Occipital lobe (tissue), 2 donors: ENCODE data around the gene TOX2. TPM values are rescaled to one million over a fixed set of nuclear protein-coding genes. Genes with fewer than 3 reads are reported as not detected.

Experiments used
- DNase-seq: peaks from one replicate; lab custom pipeline; 2025; lab: John Stamatoyannopoulos, UW
- total RNA-seq: library from RNA; depleted of rRNA; stranded (reverse); fragments of >200 nt; gene quantifications from one replicate; pipeline ENCODE4 v1.2.3, GENCODE V29; 2014

Gene TOX2
- total RNA-seq, 1 donor from 2014 or later, result 0.31 TPM

GRCh38 chr20:43995645-43996044, 81.0 kb downstream of the TOX2 start:
- no peak for DNase-seq

GRCh38 chr20:43996240-43996930, 81.7 kb downstream of the TOX2 start:
- DNase-seq, result no peak

DNA sequence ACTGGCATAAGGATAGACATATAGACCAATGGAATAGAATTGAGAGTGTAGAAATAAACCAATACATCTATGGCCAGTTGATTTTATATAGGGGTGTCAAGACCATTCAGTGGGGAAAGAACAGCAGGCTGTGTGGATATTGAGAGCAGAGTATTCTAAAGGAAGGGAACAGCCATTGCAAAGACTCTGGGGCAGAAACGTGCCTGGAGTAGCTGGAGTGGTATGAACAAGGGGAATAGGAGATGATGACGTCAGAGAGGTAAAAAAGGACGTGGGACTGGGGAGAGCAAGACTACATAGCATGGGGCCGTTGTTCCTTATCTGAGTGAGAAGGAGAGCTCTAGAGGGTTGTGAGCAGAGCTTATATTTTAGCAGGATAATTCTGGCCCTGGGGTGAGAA, 85.2 kb downstream of the TOX2 start:
- no peak for DNase-seq

DNA sequence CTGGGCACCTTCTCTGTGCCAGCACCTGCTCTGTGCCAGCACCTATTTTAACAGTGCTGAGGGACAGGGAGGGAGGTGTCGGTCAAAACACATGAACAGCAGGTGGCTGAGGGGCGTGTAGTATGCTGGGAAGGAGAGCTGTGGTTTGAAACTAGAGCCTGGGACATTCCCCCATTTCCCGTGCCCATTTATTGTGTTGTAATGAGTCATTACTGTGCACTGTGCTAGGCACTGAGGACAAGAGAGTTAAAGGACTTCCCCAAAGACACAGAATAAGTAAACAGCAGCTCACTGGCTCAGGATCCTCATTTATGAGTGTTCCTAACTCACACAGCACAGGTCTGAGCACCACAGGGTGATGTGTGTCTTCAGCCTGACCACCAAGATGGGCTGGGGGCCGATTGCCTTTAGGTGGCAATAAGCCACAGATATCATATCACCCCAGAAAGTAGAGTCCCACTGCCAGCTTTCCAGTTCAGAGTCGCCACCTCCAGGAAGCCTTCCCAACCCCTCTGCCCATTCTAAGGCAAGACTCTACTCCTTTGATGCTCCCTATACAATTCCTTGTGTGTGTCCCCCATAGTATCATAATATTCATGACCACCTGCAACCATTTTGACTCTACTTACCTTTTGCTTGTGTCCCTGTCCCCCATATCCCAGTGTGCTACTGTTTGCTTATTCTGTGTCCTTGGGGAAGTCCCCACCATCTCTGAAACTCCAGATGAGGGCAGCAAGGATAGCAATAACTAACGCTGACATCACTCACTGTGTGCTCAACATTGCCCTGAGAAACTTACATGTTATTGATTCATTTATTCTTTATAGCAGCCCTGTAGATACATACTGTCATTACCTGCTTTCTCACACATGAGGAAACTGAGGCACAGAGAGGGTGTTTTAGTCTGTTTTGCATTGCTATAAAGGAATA, 87.3 kb downstream of the TOX2 start:
- no peak for DNase-seq

DNA sequence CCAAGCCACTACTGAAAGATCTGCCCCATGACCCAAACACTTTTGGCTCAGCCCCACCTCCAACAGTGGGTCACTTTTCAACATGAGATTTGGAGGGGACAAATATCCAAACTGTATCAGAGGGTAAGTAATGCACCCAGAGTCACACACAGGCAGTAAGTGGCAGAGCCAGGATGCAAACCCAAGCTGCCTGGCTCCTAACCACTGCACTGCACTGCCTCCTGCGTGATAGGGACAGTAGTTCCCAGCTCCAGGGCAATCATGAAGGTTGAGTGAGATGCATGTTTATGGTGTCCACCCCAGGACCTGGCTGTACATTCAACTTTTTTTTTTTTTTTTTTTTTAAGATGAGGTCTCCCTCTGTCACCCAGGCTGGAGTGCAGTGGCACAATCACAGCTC, 88.2 kb downstream of the TOX2 start:
- no peak for DNase-seq

DNA sequence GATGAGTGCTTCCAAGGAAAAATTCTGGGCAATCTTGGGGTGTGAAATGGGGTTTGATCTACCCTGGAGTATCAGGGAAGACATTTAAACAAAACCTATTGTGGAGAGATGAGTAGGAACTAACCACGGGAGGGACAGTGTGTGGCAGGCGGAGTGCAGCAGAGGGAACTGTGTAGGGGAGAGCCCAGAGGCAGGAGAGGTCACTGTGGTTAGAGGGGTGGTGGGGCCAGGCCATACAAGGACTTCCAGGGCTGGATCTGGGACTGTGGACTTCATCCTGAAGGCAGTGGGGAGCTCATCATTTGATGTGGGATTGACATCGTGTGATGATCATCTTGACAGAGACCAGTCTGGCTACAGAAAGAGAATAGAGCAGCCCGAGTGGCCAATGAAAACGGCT, 89.0 kb downstream of the TOX2 start:
- no peak for DNase-seq

GRCh38 chr20:44004306-44004915, 89.8 kb downstream of the TOX2 start:
- no peak for DNase-seq

DNA sequence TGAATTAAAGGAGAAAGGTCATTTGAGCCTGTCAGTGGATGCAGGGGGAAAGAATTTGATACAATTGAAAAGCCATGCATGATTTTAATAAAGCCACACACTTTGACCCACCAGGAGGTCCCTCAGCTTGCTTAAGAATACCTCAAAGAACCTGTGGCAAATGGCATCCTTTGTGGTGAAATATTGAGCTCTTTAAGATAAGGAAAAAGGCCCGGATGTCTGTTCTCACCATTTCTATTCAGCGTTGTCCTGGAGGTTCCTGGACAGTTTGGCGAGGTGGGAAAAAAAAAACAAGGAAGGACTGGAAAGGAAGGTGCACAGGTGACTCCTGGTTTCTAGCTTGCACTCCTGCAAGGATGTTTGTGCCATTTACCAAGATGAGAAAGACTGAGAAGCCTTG, 91.0 kb downstream of the TOX2 start:
- no peak for DNase-seq

GRCh38 chr20:44006126-44006525, 91.5 kb downstream of the TOX2 start:
- DNase-seq, result no peak

DNA sequence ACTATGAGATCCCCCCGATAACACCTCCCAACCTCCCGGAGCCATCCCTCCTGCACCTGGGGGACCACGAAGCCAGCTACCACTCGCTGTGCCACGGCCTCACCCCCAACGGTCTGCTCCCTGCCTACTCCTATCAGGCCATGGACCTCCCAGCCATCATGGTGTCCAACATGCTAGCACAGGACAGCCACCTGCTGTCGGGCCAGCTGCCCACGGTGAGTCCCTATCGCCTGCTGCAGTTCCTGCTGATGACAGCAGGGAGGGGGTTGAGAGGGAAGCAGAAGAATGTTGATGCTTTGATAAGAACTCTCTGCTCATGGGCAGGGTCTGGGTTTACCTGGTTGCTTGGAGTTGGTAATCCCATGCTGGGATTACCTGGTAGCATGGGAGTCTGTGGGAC, 91.9 kb downstream of the TOX2 start:
- DNase-seq, result no peak

GRCh38 chr20:44008806-44009678, 94.4 kb downstream of the TOX2 start:
- DNase-seq, result no peak

DNA sequence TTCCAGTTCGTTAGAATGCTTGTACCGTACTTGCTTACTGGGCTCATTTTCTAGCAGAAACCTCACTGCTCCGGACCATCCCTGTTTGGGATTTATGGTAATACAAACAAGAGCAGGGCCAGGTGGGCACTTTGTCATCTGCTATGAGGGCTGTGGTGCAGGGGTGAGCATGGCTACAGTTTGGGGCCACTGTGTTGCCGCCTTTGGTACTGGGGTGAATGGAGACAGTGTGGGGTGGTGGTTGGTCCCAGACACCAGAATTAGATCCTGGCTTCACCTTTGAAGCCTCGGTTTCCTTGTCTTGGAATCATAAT, 95.0 kb downstream of the TOX2 start:
- DNase-seq, result no peak

DNA sequence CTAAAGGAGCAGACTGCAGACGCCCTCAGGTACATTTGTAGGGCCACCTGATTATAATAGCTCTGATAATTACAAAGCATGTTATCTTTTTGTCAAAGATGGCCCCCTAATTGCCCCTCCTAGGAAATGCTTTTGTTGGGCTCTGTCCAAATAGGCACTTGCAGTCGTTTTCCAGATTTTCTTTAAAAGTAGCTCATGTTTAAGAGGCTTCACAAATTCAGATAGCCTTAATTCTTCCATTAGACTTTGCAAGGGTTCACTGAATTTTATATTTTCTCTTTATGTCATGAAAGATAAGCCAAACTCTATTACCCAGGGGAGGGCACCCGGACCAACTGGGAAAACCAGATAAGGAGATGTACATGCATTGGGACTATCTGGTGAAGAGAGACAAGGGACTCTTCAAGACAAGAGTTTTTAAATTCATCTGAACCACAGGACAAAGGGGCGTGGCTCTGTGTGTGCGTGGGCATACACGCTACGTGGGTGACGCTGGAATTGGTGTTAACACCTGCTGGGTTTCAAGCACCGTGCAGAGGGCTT, 95.6 kb downstream of the TOX2 start:
- DNase-seq, result no peak

DNA sequence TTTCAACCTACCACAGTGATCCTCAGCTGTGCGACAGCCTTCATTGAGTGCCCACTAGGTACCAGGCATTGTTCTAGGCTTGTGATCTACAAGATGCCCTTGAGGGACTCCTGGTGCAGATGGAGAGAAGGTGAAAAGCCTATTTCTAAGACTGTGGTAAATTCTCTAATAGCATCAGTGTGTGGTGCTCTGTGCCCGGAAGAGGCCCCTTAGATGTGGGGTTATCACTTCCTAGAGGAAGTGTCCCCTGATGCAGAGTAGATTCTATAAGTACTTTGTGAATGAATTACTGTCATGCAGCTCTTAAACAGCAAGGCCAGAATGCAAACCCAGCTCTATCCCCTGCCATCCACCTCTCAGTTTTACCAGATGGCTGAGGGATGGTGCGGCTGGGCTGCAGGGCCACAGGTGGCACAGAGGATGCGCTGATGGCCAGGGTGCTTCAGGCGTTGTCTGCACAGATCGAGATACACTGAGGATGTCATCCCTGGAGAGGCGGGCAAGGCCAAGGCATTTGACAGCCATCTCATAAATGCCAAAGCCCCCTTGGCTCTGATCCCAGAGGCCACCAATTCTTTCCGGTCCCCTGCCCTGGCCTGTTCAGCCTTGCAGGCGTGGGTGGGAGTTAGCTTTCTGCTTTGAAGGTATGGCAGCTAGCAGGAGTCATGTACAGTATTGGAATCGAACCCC, 96.7 kb downstream of the TOX2 start:
- DNase-seq, result no peak

GRCh38 chr20:44012466-44013226, 98.0 kb downstream of the TOX2 start:
- DNase-seq, result no peak

DNA sequence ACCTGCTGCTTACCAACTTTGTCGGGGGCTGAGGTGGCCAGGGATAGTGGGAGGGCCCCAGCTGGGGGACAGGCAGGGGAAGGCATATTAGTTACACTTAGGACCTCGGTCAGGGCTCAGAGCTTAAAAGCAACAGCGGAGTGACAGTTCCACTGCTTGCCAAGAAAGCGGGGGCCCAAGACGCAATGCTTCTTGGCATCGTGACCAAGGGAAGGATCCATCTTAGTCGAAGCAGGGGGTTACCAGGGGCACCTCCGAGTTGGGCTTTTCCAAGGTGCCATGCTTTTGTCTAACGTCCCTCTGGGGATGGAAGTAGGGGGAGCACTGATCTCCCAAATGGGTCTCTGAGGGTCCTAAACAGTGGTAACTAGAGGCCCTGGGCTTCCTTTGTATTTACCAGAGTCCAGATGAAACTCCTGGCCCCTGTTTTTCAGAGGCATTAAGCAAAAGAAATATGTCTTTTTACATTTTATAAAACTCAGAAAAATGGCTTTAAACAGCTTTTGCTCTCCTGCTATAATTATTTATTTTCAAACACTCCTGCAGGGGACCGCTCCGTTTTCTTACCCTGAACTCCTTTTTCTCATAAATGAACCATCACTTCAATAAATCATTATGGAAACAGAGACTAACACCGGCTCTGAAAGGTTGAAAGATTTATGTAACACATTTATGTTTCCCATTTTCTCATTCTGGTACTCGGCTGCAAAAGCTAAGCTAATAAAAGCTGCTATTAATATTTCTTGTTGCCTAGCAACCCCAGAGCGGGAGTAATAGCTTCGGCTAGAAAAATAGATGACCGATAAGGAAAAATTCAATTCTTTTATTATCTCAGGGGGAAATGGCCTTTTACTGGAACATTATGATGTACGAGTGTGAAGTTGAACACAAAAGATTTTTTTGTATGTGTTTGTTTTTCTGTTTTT, 100.4 kb downstream of the TOX2 start:
- no peak for DNase-seq

GRCh38 chr20:44015733-44016103, 101.1 kb downstream of the TOX2 start:
- no peak for DNase-seq

- DNase-seq, result no peak
These were observed 101.9 kb downstream of the TOX2 start for GRCh38 chr20:44016525-44016924.

GRCh38 chr20:44017211-44017610, 102.6 kb downstream of the TOX2 start:
- no peak for DNase-seq
